ENCODE data around the gene MMP27.

MMP27 gene

DNA sequence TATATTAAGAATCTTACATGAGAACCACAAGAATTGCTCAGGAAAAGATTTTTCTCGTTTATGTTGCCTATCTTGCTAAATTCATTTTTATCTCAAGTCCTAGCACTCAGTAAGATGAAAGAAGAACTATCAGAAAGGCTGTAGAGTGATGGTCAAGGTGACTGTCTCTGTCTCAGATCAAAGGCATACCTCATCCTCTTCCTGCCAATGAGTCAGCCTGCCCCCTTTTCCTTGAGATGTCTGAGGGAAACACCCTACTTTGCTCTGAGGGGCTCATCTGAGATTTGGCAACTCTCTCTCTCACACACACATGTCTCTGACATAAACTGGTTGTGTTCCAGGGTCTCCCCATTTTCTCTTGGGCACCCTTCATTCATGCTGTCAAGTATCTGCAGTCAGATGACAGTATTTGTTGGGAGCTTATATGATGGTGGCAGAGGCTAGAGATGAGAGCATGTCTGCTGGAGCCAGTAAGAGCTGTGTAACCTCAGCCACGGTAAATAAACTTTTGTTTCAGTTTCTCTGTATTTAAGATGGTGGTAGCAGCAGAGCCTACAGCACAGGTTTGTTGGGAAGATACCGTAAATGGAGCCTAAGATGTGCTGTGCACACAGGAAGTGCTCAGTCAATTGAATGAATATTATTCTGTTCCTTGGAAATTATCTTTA, 1.6 kb downstream of the MMP27 start:
- DNase-seq: no peak

DNA sequence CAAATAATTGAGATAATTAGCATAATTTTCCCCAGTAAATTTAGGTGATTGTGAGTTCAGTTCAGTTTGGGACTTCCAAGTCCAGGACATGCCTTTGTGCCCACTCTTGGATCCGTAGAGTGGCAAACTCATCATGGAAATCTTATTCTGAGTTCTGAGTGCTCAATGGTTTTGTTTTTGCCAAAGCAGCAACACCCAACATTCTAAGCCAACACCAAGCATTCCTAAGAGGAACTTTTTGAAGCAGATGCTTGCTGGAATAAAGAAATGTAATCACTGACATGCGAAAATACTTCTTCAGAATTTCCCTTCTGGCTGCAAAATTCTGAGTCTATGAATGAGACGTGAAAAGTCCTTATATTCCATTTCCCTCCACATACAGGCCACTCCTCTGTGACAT, 10.4 kb downstream of the MMP27 start:
- DNase-seq: no peak

DNA sequence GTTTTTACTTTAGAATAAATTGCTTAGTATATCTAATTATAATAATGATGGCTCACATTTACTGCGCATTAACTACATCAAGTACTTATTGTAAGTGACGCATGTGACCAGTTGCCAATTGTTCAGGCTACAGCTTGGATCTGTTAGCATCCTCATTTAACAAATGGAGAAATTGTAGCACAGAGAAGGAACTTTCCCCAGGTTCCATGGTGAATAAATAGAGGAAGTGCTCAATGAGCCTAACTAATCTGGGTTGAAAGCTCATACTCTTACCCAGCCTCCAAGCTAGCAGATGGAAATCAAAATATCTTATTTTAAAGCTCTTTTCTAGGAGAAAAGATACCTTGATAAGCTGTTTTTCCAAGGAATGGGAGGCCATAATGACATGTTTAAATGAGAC, 19.8 kb downstream of the MMP27 start:
- DNase-seq: no peak

DNA sequence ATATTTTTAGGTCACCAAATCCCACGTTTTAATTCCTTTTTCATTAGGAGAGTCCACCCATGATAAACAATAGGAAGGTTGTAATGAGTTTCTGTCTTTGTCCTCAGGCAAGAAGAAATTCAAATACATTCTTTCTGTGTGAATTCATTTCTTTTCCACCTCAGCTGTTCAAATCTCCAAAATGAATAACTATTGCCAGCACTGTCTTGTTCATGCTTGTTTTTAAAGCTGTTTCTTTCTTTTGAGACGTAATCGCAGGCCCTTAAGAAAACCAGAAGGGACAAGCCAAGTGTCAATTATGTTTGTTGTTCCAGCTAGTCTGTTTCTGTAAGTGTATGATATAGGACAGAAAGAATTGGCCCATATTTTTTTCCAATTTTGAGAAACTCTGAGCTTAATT, 20.2 kb downstream of the MMP27 start:
- DNase-seq: no peak

DNA sequence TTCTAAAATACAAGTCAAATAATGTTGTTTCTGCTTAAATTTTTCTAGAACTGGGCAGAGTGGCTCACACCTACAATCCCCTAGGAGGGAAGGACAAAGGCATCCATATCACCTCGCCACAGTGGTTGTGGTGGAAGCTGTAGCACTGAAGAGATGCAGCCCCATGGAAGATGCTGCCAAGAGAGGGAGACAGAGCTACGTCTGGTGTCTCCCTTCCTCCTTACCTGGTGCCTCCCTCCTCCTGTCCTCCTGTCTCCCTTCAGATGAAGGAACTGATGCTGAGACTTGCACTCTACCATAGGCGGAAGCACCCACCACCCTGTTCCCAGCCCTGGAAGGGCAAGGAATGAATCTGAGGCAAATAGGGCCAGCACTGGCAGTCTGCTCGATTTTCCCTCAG, 22.3 kb downstream of the MMP27 start:
- no peak for DNase-seq

DNA sequence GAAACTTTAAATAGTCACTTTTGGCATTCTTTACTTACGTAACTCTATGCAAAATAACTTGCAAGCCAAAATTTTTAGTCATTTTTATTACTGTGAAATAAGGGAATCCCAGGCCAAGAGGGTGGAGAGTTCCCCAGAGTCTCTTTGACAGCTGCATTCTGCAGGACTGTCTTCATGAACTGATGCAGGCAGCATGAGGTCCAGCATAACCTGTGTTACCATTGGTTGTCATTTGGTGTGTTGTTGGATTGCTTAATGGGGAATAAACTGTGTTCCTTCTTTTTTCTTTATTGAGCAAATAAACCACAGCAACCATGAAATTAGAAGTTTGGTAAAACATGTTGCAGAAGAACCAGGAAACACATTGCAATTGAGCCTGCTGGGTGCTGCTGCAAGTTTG, 24.6 kb downstream of the MMP27 start:
- no peak for DNase-seq

DNA sequence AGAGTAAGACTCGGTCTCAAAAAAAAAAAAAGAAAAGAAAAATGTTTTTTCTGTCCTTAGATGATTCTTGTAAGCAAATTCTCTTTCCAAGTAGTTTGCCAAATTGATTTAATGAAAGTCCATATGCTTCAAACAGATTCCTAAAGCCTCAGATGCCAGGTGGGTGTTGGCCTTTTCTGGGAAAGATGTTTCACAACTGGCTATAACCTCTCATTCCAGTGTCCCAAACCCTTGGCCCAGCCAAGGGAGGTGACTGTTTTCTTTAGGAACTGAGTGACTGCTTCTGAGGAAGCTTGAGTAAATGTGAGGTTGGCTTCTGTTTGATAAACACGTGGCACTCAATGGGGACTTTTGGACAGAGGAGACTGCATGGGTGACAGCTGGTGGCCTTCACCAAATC, 27.5 kb downstream of the MMP27 start:
- DNase-seq: no peak

DNA sequence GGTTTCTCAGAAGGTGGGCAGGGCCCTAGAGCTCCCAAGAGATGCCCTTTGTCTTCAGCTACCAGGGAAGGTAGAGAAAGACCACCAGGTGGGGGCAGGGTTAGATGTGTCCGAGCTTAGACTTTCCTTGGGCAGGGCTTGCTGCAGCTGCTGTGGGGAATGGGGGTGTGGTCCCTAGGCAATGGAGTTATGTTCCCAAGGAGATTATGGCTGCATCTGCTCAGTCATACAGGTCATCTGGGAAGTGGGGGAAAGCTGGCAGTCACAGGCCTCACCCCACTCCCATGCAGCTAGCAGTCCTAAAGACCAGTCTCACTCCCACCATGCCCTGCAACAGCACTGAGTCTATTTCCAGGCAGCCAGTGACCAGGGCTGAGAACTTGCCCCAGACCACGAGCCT, 29.5 kb downstream of the MMP27 start:
- no peak for DNase-seq

DNA sequence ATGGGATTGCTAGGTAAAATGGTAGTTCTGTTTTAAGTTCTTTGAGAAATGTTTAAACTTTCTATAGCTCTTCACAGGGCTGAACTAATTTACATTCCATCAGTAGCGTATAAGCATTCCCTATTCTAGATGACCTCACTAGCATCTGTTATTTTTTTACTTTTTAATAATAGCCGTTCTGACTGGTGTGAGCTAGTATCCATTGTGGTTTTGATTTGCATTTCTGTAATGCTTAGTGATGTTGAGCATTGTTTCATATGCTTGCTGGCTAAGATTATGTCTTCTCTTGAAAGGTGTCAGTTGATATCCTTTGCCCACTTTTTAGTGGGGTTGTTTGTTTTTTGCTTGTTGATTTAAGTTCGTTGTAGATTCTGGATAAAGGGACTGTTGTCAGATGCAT, 35.9 kb downstream of the MMP27 start:
- DNase-seq: no peak

DNA sequence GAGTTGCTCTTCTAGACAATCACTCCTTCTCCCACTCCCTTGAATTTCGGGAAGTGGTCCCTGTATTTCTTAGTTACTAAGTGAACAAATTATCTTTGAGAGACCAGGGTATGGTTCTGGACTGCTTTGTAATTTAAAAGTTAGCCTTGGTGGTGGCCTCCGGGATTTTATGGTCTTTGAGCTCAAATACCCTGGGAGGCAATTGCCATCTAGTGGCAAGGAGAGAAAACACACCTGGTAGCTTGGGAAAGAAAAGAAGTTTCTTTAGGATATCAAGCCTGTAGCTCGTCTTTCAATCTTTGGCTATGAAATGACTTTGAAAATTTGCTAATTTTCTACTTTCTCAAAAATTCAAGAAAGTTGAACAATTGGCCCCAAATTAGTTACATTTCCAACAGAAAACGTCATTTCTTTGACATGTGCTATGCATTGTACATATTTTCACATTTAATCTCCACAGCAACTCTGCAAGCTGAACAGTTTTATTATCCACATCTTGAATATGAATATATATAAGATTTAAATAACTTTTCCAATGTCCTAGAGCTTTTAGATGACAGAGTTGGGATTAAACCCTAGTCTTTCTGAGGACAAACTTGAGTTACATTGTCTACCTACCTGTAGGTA, 39.1 kb downstream of the MMP27 start:
- DNase-seq: no peak

DNA sequence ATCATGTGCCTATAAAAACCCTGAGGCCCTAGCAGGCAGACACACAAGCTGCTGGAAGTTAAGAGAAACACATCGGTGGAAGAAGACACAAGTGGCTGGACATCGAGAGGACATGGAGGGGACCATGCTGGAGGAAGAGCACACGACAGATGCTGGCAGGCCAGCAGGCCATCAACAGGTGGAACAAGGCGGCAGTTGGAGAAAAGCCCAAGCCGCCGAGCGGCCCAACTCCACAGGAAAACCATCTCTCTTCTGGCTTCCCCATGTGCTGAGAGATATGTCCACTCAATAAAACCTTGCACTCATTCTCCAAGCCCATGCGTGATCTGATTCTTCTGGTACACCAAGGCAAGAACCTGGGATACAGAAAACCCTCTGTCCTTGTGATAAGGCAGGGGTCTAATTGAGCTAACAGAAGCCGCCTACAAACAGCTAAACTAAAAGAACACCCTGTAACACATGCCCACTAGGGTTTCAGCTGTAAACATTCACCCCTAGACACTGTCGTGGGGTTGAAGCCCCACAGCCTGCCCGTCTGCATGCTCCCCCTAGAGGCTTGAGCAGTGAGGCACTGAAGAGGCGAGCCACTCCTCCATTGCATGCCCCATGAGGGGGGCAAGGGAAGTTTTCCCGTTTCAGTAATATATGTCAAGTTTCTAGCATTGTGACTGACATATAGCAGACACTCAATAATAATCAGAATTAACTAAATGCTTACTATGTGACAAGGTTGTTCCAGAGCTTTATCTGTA, 41.4 kb downstream of the MMP27 start:
- DNase-seq: no peak

DNA sequence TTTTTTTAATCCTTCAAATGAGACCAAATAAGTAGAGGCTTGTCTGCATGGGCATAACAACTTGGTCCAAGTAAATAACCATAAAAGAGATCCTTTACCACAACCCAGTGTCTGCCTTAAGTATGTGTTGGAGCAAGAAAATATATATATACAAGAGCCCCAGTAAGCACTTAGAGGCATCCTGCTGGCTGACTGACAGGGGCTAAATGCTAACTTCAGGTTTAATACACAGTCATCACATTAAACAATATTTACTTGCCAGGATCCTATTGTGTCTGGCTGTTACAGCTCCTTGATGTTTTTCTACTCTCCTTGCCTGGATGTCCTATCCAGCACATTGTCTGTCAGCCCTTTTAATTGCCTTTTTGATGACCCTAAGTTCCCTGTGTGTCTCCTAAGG, 43.0 kb downstream of the MMP27 start:
- no peak for DNase-seq

DNA sequence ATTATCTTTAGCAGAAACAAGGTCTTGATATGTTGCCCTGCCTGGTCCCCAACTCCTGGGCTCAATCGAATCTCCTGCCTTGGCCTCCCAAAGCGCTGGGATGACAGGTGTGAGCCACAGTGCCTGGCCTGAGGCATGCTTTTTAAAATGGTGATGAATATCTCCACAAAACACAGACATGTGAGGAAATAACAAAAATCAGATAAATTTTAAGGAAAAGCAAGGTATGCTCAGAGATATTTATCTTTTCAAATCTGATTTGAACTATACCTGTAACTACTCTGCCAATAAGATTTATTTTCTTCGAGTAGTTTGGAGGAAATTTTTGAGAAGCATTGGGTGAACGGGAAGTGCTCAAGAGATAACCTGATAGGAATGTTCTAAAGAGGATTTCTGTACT, 44.5 kb downstream of the MMP27 start:
- no peak for DNase-seq

DNA sequence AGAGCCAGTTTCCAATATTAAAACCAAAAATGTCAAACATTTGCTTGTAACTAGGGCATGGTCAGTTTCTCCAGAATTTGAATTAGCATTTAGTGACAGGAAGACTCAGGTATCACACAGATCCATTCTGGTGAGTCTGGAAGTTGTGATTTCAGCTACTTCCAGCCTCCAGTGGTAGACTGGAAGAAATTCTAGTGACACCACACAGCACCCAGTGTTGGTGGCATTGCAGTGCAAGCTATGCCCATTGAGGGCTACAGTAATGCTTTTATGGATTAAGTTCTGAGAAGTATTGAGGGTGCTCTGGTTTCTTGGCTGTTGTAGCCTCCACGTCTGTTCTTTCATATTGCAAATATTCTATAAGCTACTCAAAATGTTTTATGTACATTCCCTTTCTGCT, 49.0 kb downstream of the MMP27 start:
- no peak for DNase-seq

DNA sequence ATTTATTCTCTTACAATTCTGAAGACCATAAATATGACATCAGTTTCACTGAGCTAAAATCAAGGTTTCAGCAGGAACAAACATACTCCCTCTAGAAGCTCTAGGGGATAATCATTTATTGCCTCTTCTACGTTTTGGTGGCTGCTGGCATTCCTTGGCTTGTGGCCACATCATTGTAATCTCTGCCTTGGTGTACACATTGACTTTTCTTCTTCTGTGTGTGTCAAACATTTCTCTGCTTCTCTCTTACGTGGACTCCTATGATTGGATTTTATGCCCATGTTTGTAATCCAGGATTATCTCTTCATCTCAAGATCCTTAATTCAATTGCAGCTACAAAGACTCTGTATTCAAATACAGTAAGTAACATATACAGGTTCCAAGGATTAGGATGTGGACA, 50.0 kb downstream of the MMP27 start:
- DNase-seq: no peak

DNA sequence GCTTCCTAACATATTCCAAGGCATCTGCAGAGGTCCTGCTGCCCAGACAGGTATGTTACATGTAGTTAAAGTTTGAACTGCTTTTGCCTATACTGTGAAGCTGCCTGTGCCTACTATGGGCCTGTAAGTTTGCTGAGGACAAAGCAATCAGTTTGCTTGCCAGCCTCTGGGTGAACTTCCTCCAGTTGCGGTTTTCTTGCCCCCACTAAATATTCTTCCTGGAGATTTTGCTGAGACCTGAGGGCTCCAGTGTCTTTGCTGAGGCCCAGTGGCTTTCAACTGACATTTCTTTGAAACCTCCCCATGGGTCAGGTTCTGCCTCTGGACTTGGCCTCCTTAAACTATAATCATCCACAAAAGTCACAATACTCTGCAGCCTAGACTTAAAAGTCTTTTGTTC, 50.8 kb downstream of the MMP27 start:
- no peak for DNase-seq

DNA sequence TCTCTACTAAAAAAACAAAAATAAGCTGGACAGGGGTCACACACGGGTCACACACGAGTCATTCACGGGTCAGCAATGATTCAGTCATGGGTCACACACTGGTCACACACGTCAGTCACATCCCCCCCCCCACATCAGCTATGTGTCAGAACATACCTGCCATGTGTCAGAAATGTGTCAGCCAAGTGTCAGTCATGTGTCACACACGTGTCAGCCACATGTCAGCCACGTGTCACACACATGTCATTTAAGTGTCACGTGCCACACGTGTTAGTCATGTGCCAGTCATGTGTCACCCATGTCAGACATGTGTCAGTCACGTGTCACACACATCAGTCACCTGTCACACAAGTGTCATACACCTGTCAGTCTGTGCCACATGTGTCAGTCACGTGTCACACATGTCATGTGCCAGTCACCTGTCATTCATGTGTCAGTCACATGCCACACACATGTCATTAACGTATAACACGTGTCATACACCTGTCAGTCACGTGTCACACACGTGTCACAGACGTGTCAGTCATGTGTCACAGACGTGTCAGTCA, 51.8 kb downstream of the MMP27 start:
- DNase-seq: no peak

DNA sequence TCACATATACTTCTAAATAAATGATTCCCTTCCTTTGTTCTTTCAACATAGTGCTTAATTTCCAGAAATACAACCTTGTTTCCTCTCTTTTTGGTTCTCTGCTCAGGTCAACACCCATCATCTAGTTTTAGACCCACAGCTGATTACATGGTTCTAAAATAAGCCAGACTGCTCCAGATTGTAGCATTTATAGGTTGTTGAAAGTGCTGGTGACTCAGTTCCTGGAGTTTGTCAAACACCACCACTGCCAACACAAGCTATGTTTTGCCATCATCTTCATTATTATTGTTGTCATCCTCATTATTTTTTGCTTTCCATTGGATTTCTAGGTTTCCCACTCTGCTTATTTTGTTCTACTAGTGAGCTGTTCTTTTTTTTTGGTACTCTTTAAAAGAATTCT, 58.1 kb downstream of the MMP27 start:
- no peak for DNase-seq

DNA sequence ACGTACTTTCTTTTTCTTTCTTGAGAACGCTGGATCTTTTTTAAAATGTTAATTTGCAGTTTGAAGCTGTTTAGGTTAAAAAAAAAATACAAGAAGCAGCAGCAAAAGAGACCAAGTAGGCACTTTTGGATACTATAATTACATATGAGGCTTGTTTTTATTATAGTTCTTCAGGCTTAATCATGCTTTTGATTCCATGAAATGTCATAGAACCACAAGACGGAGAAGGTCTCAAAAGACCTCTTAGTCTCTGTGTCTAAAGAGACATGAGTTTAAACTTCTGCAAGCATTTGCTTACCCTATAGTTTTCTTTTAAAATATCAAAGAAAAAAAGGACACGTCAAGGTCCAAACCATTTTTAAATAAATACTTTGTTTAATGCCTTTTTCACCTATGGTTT, 61.6 kb downstream of the MMP27 start:
- DNase-seq: no peak
